Fibroblast of villous mesenchyme (primary cell): ENCODE results near the gene MCU. TPM values are rescaled to one million over a fixed set of nuclear protein-coding genes. Genes with fewer than 3 reads are reported as not detected.
"Not testable (repeated sequence)": the region's sequence is repeated elsewhere in the genome, so short reads cannot be mapped to it uniquely, and the experiment has no call there.

Experiments used
- DNase-seq: peaks from one replicate; pipeline ENCODE4 v3.0.0-alpha.2; 2010; ENCODE audit warnings: low read depth
- H3K4me3 ChIP-seq: 2 replicates; pipeline ENCODE4 v1.5.1; 2011; ENCODE audit warnings: low read depth, mild to moderate bottlenecking, low read length
- total RNA-seq: library from RNA; depleted of rRNA; stranded (reverse); fragments of >200 nt; gene quantifications from 2 replicates; pipeline ENCODE4 v1.2.3, GENCODE V29; 2012
- TF ChIP-seq, protein P1 (sequence below): IDR thresholded peaks from 2 replicates; pipeline ENCODE4 v1.5.1; 2012; ENCODE audit warnings: low read depth, mild to moderate bottlenecking, low read length; ENCODE audit not compliant: insufficient read depth

The MCU gene
- total RNA-seq, 1 donor: 41.9 TPM

- TF ChIP-seq, protein P1, sequence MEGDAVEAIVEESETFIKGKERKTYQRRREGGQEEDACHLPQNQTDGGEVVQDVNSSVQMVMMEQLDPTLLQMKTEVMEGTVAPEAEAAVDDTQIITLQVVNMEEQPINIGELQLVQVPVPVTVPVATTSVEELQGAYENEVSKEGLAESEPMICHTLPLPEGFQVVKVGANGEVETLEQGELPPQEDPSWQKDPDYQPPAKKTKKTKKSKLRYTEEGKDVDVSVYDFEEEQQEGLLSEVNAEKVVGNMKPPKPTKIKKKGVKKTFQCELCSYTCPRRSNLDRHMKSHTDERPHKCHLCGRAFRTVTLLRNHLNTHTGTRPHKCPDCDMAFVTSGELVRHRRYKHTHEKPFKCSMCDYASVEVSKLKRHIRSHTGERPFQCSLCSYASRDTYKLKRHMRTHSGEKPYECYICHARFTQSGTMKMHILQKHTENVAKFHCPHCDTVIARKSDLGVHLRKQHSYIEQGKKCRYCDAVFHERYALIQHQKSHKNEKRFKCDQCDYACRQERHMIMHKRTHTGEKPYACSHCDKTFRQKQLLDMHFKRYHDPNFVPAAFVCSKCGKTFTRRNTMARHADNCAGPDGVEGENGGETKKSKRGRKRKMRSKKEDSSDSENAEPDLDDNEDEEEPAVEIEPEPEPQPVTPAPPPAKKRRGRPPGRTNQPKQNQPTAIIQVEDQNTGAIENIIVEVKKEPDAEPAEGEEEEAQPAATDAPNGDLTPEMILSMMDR: no peak
- DNase-seq: no peak
- H3K4me3 ChIP-seq: no peak overlapping the region
Measured at GRCh38 chr10:72667207-72667864, 24.6 kb upstream of the MCU start.

DNA sequence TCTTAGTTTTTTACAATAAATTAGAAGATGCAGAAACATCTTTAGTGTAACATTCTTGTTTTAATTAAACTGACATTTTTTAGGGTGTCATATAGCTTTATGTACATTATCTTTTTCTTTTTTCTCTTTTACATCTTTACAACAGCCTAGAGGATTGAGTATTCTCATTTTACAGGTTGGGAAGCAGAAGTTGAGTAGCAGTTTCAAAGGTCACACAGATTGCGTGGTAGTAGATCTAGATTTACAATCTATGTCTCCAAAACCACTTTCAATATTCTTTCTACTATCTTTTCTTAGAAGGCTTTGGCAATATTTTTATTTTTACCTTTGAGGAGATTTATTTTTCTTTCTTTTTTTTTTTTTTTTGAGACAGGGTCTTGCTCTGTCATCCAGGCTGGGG, 18.7 kb upstream of the MCU start:
- no peak for DNase-seq
- TF ChIP-seq, protein P1: no peak
- no peak overlapping the region for H3K4me3 ChIP-seq

DNA sequence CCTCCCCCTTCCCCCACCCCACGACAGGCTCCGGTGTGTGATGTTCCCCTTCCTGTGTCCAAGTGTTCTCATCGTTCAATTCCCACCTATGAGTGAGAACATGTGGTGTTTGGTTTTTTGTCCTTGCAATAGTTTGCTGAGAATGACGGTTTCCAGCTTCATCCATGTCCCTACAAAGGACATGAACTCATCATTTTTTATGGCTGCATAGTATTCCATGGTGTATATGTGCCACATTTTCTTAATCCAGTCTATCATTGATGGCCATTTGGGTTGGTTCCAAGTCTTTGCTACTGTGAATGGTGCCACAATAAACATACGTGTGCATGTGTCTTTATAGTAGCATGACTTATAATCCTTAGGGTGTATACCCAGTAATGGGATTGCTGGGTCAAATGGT, 17.8 kb upstream of the MCU start:
- not testable (repeated sequence) for DNase-seq, H3K4me3 ChIP-seq

DNA sequence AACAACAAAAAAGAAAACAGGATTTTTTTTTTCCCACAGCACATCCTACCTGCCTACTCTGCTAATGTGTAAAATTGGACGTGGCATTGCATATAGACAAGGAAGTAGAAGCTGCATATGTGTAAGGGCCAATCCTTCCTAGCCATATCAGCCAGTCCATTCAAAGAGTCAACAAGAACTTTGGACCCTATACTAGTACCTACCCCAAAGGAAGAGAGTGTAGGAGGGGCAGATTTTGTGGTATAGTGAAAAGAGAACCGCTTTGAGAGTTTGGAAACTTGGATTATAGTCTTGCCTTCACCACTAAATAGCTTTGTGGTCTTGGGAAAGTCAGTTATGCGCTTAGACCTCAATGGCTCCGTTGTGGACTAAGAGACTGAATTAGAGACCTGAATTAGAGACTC, 12.1 kb upstream of the MCU start:
- no peak overlapping the region for H3K4me3 ChIP-seq
- TF ChIP-seq, protein P1: no peak
- DNase-seq: no peak

DNA sequence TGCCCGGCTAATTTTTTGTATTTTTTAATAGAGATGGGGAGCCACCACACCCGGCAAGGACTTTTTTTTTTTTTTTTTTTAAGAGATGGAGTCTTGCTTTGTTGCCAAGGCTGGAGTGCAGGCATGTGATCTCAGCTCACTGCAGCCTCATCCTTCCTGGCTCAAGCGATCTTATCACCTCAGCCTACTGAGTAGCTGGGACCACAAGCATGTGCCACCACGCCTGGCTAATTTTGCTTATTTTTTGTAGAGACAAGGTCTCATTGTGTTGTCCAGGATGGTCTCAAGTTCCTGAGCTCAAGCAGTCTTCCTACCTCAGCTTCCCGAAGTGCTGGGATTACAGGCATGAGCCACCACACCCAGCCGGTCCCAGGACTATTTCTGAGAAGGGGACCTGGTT, 9.3 kb upstream of the MCU start:
- no peak overlapping the region for H3K4me3 ChIP-seq
- TF ChIP-seq, protein P1: no peak
- DNase-seq: no peak

DNA sequence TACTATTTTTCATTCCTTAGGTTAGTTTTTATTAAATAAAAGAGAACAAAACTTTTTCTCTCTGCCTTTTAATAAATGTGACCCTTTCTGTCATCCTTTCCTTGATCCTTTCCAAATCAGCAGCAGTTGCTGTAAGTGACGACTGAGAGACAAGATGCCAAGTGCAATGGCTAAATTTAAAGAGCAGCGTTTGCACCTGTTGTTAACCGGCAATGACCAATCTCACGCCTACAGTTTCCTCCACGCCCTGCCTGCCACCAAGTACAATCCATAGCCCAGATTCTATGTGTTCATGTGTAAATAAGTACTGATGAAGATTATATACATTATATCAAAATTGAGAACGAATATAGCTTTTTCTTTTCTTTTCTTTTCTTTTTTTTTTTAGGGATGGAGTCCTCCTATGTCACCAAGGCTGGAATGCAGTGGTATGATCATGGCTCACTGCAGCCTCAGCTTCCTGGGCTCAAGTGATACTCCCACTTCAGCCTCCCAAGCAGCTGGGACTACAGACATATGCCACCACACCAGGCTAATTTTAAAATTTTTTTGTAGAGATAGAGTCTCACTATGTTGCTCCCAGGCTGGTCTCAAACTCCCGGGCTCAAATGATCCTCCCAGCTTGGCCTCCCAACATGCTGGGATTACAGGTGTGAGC, 6.5 kb upstream of the MCU start:
- TF ChIP-seq, protein P1: no peak
- H3K4me3 ChIP-seq: no peak overlapping the region
- DNase-seq: no peak

- H3K4me3 ChIP-seq, DNase-seq: not testable (repeated sequence)
Measured at GRCh38 chr10:72686430-72686829, 5.5 kb upstream of the MCU start.

DNA sequence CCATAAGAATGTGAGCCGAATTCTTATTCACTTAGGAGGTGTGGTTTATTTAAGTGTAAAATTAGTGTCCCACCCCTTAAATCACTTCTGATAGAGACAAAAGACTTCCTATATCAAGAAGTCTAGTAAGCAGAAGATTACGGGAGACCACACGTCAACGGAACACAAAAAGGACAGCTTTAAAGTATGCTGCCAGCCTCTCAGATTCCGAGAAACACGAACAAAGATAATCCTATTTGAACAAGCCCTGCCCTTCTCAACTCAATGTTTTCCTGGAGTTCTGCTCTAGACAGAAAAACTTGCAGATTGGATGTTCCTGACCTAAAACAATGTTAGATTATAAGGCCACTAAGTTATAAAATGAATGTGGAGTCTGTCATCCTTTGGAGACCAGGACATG, 4.9 kb upstream of the MCU start:
- no peak for DNase-seq
- TF ChIP-seq, protein P1: no peak

More for the DNA sequence above, 4.9 kb upstream of the MCU start:
- H3K4me3 ChIP-seq: no peak overlapping the region
